Spleen (tissue), 11 donors: ENCODE data around the gene ZNF146. TPM values are rescaled to one million over a fixed set of nuclear protein-coding genes. Genes with fewer than 3 reads are reported as not detected.
A peak's percentile ranks its signal among the peaks of the same experiment; 100 is the strongest.
"Not testable (repeated sequence)": the region's sequence is repeated elsewhere in the genome, so short reads cannot be mapped to it uniquely, and the experiment has no call there.

Experiments
- DNase-seq: peaks from one replicate; pipeline ENCODE4 v3.0.0-alpha.2; 2020
- H3K27ac ChIP-seq, 8 donors: fragments of 200-600 bp; sonication (generic) in 7 of 8; 1 replicate in 4 of 8; 2 replicates in 4 of 8; pipeline versions ENCODE4 v1.5.0 to v1.8.0; 2016 to 2021; ENCODE audit warnings: inconsistent platforms in 4 of 8, mild to moderate bottlenecking in 4 of 8, moderate library complexity in 1 of 8
- H3K27me3 ChIP-seq, 7 donors: fragments of 200-600 bp; sonication (generic) in 6 of 7; replicated peaks in 1 of 7; 1 replicate in 4 of 7; 2 replicates in 3 of 7; pipeline versions ENCODE4 v1.5.0 to v1.8.0; 2016 to 2021; ENCODE audit warnings: inconsistent platforms in 3 of 7, mild to moderate bottlenecking in 1 of 7
- H3K36me3 ChIP-seq, 6 donors: fragments of 200-600 bp; sonication (generic) in 5 of 6; 1 replicate in 4 of 6; 2 replicates in 2 of 6; pipeline versions ENCODE4 v1.5.0 to v1.8.0; 2016 to 2021; ENCODE audit warnings: inconsistent platforms in 2 of 6
- H3K4me1 ChIP-seq, 6 donors: fragments of 200-600 bp; sonication (generic) in 5 of 6; 1 replicate in 3 of 6; 2 replicates in 3 of 6; pipeline versions ENCODE4 v1.5.0 to v1.8.0; 2016 to 2021; ENCODE audit warnings: inconsistent platforms in 3 of 6
- H3K4me3 ChIP-seq, 8 donors: fragments of 200-600 bp; sonication (generic) in 7 of 8; 1 replicate in 4 of 8; 2 replicates in 4 of 8; pipeline versions ENCODE4 v1.5.0 to v1.8.0; 2016 to 2021; ENCODE audit warnings: inconsistent platforms in 4 of 8, mild to moderate bottlenecking in 4 of 8, moderate library complexity in 2 of 8
- H3K9me3 ChIP-seq, 8 donors: fragments of 200-600 bp; sonication (generic) in 7 of 8; 1 replicate in 4 of 8; 2 replicates in 4 of 8; pipeline versions ENCODE4 v1.5.0 to v1.8.0; 2016 to 2021; ENCODE audit warnings: inconsistent platforms in 4 of 8
- CTCF ChIP-seq, 11 experiments: fragments of 200-600 bp in 7 of 11; fragments of 450-650 bp in 4 of 11; sonication (generic) in 4 of 11; IDR thresholded peaks in 8 of 11; conservative IDR thresholded peaks in 3 of 11; 1 replicate in 7 of 11; 2 replicates in 4 of 11; pipeline versions ENCODE4 v1.4.0 to v1.8.0; 2016 to 2021; ENCODE audit warnings: antibody characterized with exemption in 11 of 11, inconsistent platforms in 4 of 11, mild to moderate bottlenecking in 1 of 11
- POLR2A ChIP-seq, 3 donors: fragments of 450-650 bp; IDR thresholded peaks; one replicate each; pipeline ENCODE4 v1.5.1; 2017; ENCODE audit warnings: antibody characterized with exemption in 3 of 3, mild to moderate bottlenecking in 1 of 3
- POLR2AphosphoS5 ChIP-seq, 3 donors: sonication (generic); formaldehyde crosslinking; IDR thresholded peaks; one replicate each; pipeline ENCODE4 v1.5.1; 2017; ENCODE audit warnings: antibody characterized with exemption in 3 of 3
- WGBS, 5 donors: extraction: QIAGEN DNeasy Blood & Tissue Kit in 3 of 5; methylation state at CpG; one replicate each; pipeline versions ENCODE4 v1.1.5 to v1.1.7; 2013 to 2018; 5-methylcytosine and 5-hydroxymethylcytosine counted together
- intact Hi-C: fragments of 100-400 bp; cut with DNase I; formaldehyde crosslinking; loops from one replicate; pipeline ENCODE4 v1.15.0; 2023; ENCODE audit warnings: low total_unique reads
- polyA plus RNA-seq, 3 donors: library from polyadenylated mRNA; stranded (reverse); fragments of 200-250 nt; gene quantifications; one replicate each; pipeline ENCODE4 v1.2.1, GENCODE V29; 2013
- total RNA-seq, 7 donors: library from RNA; depleted of rRNA in 3 of 7; stranded (reverse); fragments of >200 nt in 3 of 7; fragmentation: NEBNext Ultra II Directional in 4 of 7; extraction: Animal tissue kit (Norgen Biotek cat#: 25700) in 4 of 7; gene quantifications; one replicate each; pipeline versions ENCODE4 v1.1.0 to v1.2.1, GENCODE V29; 2016 to 2021
- donor health status: healthy with polysubstance abuse.
- donor health status: DM: no; HTN: no; CAD: no; lungs with moderate emphysema.
- donor health status: DM: no; HTN: no; CAD: no.
- donor health status: Bipolar disorder and iron deficiency.
- donor health status: healthy.
- donor health status: DM: no; HTN: no; CAD: no.
- donor health status: DM: yes; HTN: yes; CAD: no.

Gene ZNF146
- total and polyA plus RNA-seq, 10 donors = 19.1 to 66.3 (median 46.8) TPM

- no peaks in the 10 kb centered on the region for H3K4me1 ChIP-seq
- H3K4me3 ChIP-seq = no peak overlapping the region
- DNase-seq = no peak
Observed at GRCh38 chr19:36182612-36183244, 32.2 kb upstream of the ZNF146 start.

GRCh38 chr19:36183245-36183628 is 31.7 kb upstream of the ZNF146 start:
- Histone ChIP-seq H3K27me3 (no peaks in the 10 kb centered on the region), H3K27ac (no peak overlapping the region), H3K36me3 (peaks cover 0 to 27% (median 13%) of the 10 kb centered on the region in 6 donors), H3K4me3 (no peak overlapping the region), H3K4me1 (no peaks in the 10 kb centered on the region), H3K9me3 (no peaks in the 10 kb centered on the region)
- DNase-seq = peak; percentile 1
- intact Hi-C loops = no loop called here
- TF ChIP-seq CTCF (IDR thresholded peaks at IDR 0.05 in 8 of 11, conservative IDR thresholded peaks at IDR 0.05 in 3 of 11) (no peak), POLR2A (IDR thresholded peaks at IDR 0.05) (no peak), POLR2AphosphoS5 (IDR thresholded peaks at IDR 0.05) (no peak)
- 85 to 93% (median 89%) methylated on average over 10 of the region's 10 CpGs for WGBS, 5 donors

More at GRCh38 chr19:36182612-36183244, 32.2 kb upstream of the ZNF146 start:
- no peak for TF ChIP-seq POLR2A (IDR thresholded peaks at IDR 0.05)
- TF ChIP-seq POLR2AphosphoS5 (IDR thresholded peaks at IDR 0.05) = no peak
- TF ChIP-seq CTCF (IDR thresholded peaks at IDR 0.05 in 8 of 11, conservative IDR thresholded peaks at IDR 0.05 in 3 of 11) = no peak
- Histone ChIP-seq H3K27me3 (no peaks in the 10 kb centered on the region), H3K9me3 (no peaks in the 10 kb centered on the region), H3K36me3 (peaks cover 0 to 24% (median 13%) of the 10 kb centered on the region in 6 donors), H3K27ac (no peak overlapping the region)
- WGBS, 5 donors = 88 to 97% (median 93%) methylated on average over 17 of the region's 17 CpGs
- intact Hi-C loops = no loop called here

- 95 to 98% (median 95%) methylated on average over 5 of the region's 5 CpGs for WGBS, 5 donors
- intact Hi-C loops, DNase-seq, H3K27me3 ChIP-seq, H3K9me3 ChIP-seq, H3K4me3 ChIP-seq, H3K4me1 ChIP-seq, H3K27ac ChIP-seq: not testable (repeated sequence)
- H3K36me3 ChIP-seq = peaks cover 0 to 36% (median 13%) of the 10 kb centered on the region in 6 donors
Observed at GRCh38 chr19:36186722-36187121, 28.2 kb upstream of the ZNF146 start.

GRCh38 chr19:36196249-36196648 is 18.7 kb upstream of the ZNF146 start:
- H3K4me1 ChIP-seq = no peaks in the 10 kb centered on the region
- intact Hi-C loops = no loop called here

More at GRCh38 chr19:36196249-36196648, 18.7 kb upstream of the ZNF146 start:
- no peaks in the 10 kb centered on the region for H3K27me3 ChIP-seq
- TF ChIP-seq CTCF (IDR thresholded peaks at IDR 0.05 in 8 of 11, conservative IDR thresholded peaks at IDR 0.05 in 3 of 11) (no peak), POLR2A (IDR thresholded peaks at IDR 0.05) (no peak), POLR2AphosphoS5 (IDR thresholded peaks at IDR 0.05) (no peak)
- H3K27ac ChIP-seq = no peak overlapping the region
- 81 to 89% (median 89%) methylated on average over 2 of the region's 2 CpGs for WGBS, 5 donors
- no peaks in the 10 kb centered on the region for H3K9me3 ChIP-seq
- no peak overlapping the region for H3K4me3 ChIP-seq
- DNase-seq = no peak
- H3K36me3 ChIP-seq = peaks cover 0 to 55% (median 17%) of the 10 kb centered on the region in 6 donors
